HG03280 (cell line): ENCODE results near the gene NOL7.

Source experiments
- ATAC-seq: cut with Tn5 transposase; IDR thresholded peaks from one replicate; pipeline ENCODE4 v1.9.1; 2021; ENCODE audit warnings: mild to moderate bottlenecking, moderate library complexity; ENCODE audit not compliant: unreplicated experiment

The NOL7 gene

GRCh38 chr6:13649393-13649792 lies 34.3 kb downstream of the NOL7 start:
- no peak for ATAC-seq

- no peak for ATAC-seq
These were observed 38.2 kb downstream of the NOL7 start for GRCh38 chr6:13653296-13653695.

- ATAC-seq, result no peak
These were observed 39.4 kb downstream of the NOL7 start for GRCh38 chr6:13654496-13654895.

DNA sequence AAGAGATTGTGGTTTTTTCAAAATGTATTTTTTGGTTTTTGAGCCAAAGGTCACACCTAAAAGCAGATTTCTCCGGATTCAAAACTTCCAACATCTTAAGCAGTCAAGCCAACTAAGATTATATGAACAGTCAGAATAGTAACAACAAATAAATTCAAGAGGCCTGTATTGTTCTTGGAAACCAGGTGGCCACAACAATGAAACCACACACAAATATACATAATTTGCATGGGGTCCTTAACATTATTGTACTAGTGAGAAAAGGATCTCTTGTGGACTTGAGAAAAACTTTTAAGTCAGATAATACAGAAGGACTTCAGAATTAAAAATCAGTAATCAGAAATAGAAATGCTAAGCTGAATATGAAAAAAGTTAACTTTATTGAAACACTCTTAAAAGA lies 40.6 kb downstream of the NOL7 start:
- peak; percentile 65 for ATAC-seq

DNA sequence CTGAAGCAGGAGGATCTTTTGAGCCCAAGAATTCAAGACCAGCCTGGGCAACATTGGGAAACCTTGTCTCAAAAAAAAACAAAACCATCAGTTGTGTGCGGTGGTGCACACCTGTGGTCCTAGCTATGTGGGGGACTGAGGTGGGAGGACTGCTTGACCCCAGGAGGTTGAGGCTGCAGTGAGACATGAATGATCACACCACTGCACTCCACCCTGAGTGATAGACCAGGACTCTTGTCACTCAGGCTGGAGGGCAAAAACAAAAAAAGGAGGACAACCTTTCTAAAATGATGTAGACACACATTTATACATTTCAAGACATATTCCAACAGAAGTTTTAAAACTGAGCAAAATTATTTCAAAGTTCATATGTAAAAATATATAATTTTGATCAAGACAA lies 45.1 kb downstream of the NOL7 start:
- no peak for ATAC-seq

GRCh38 chr6:13660893-13661292 lies 45.8 kb downstream of the NOL7 start:
- no peak for ATAC-seq

DNA sequence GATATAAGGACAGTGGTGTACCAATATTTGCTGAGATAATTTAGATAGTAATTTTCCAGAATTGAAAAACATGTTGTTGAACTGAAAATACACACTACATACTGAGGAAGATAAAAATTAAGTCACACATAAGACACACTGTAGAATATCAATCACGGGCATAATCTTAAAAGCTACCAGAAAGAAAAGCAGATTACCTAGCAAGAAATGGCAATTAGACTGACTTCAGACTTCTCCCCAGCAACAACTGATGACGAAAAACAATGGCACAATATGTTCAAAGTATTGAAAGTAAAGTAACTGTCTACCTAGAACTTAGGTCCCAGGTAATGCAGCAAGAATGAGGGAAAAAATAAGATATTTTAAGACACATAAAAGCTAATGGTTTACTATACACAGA lies 46.5 kb downstream of the NOL7 start:
- no peak for ATAC-seq

GRCh38 chr6:13662651-13663334 lies 47.7 kb downstream of the NOL7 start:
- ATAC-seq, result no peak

DNA sequence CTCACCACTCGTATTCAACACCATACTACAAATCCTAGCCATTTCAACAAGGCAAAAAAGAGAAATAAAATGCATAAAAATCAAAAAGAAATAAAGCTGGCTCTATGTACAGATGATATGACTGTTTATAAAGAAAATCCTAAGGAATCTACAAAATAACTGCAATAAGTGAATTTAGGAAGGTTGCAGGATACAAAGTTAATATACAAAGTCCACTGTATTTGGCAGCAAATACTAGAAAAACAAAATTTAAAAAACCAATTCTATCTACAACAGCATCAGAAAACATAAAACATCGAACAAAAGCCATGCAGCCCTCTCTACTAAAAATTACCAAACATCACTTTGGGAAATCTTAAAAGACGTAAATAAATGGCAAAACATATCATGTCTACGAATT lies 48.9 kb downstream of the NOL7 start:
- no peak for ATAC-seq

DNA sequence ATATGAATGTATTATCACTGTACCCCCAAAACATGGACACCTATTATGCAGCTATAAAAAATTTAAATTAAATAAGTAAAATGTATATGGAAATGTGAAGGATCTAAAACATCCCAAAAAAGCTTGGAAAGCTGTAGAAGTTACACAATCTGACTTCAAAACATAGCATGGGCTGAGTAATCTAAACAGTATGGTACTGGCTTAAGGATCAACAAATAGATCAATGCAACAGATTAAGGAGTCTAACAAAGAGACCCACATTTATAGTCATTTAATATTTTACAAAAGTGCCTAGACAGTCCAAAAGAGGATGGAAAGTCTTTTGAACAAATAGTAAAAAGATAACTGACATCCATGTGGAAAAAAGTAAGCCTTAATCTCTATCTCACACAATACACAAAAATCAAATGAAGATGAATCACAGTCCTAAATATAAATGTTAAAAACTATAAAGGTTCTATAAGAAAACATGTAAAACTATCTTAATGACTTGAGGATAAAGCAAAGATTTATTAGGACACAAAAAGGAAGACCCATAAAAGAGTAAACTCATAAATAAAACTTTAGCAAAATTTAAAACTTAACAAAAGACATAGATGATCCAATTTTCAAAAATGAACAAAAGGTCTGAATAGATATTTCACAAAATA lies 49.7 kb downstream of the NOL7 start:
- ATAC-seq, result no peak

DNA sequence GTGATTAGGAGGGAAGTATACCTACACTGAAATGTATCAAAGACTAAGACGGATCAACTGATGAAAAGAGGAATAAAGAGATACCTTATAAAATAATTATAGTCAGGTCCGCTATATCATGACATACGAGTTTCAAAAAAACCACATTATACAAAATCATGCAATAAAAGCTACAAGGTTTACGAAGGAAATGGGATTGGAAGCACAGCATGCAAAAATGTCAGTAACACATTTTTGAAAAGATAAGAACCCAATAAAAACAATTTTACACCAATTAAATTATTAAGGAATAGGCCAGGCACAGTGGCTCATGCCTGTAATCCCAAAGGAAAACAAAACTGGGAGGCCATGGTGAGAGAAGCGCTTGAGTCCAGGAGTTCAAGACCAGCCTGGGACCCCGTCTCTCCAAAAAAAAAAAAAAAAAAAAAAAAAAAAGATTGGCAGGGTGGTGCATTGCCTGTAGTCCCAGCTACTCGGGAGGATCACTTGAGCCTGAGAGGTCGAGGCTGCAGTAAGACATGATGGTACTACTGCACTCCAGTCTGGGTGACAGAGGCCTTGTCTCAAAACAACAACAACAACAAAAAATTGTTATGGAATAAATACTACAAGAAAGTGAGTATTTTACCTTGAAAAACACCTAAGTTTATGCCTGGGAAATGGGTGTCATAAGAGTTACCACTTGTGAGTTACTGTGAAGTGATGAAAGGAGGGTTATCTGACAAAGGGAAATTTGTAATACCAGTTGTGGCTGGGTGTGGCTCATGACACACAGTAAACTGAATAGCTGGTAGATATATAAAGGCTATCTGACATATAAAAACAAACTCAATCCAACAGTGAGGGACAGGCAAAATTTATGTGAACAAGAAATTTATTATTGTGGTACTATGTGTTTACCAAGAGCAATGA lies 51.3 kb downstream of the NOL7 start:
- ATAC-seq, result no peak

DNA sequence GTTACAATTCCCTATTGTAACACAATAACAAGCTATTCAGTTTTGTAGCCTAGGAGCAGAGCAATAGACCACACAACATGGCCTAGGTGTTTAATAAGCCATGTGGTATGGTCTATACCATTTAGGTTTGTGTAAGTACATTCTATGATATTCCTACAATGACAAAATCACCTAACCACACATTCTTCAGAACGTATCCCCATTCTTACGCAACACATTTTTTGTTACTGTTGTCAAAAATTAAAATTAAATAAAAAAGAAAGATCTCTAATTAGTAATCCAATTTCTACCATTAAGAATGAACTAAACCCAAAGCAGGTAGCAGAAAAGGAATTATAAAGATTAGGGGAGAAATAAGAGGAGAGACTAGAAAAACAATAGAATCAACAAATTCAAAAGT lies 52.5 kb downstream of the NOL7 start:
- no peak for ATAC-seq

- ATAC-seq, result no peak
These were observed 53.3 kb downstream of the NOL7 start for GRCh38 chr6:13668291-13668928.

- no peak for ATAC-seq
These were observed 54.3 kb downstream of the NOL7 start for GRCh38 chr6:13669476-13669875.
